Ramos (cell line): ENCODE results near the gene PNLDC1.
"Not testable (repeated sequence)": the region's sequence is repeated elsewhere in the genome, so short reads cannot be mapped to it uniquely, and the experiment has no call there.

Experiments
- in situ Hi-C: fragments of 300-500 bp; cut with MboI; formaldehyde crosslinking; loops from one replicate; pipeline ENCODE4 v1.14.3; 2022; ENCODE audit warnings: low sequenced_read_pairs; ENCODE audit not compliant: unreplicated experiment

Gene PNLDC1

GRCh38 chr6:159842035-159842434 is 42.0 kb downstream of the PNLDC1 start:
- in situ Hi-C loops, result no loop called here

GRCh38 chr6:159844737-159845645 is 44.9 kb downstream of the PNLDC1 start:
- in situ Hi-C loops, result no loop called here

DNA sequence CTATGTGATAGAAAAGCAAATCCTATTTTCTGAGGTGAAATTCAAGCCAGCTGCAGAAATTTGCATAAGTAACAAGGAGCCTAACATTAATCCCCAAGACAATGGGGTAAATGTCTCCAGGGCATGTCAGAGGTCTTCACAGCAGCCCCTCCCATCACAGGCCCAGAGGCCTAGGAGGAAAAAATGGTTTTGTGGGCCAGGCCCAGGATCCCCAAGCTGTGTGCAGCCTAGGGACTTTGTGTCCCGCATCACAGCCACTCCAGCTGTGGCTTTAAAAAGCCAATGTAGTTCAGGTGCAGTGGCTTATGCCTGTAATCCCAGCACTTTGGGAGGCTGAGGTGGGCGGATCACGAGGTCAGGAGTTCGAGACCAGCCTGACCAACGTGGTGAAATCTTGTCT is 48.5 kb downstream of the PNLDC1 start:
- in situ Hi-C loops, result not testable (repeated sequence)

- in situ Hi-C loops, result loop anchor here (25.0 kb wide), 1 partner anchor 612 kb away; no protein-coding TSS in a partner anchor
These were observed 49.8 kb downstream of the PNLDC1 start for GRCh38 chr6:159849851-159850250.

GRCh38 chr6:159852877-159853276 is 52.8 kb downstream of the PNLDC1 start:
- in situ Hi-C loops, result loop anchor here (25.0 kb wide), 1 partner anchor 609 kb away; no protein-coding TSS in a partner anchor

GRCh38 chr6:159853754-159854153 is 53.7 kb downstream of the PNLDC1 start:
- in situ Hi-C loops, result loop anchor here (25.0 kb wide), 1 partner anchor 609 kb away; no protein-coding TSS in a partner anchor

- in situ Hi-C loops, result loop anchor here (25.0 kb wide), 1 partner anchor 607 kb away; no protein-coding TSS in a partner anchor
These were observed 54.9 kb downstream of the PNLDC1 start for GRCh38 chr6:159854959-159855358.

GRCh38 chr6:159858259-159858658 is 58.2 kb downstream of the PNLDC1 start:
- in situ Hi-C loops, result loop anchor here (25.0 kb wide), 1 partner anchor 604 kb away; no protein-coding TSS in a partner anchor

- in situ Hi-C loops, result loop anchor here (25.0 kb wide), 1 partner anchor 602 kb away; no protein-coding TSS in a partner anchor
These were observed 60.4 kb downstream of the PNLDC1 start for GRCh38 chr6:159860482-159860881.

- in situ Hi-C loops, result loop anchor here (25.0 kb wide), 1 partner anchor 600 kb away; no protein-coding TSS in a partner anchor
These were observed 62.0 kb downstream of the PNLDC1 start for GRCh38 chr6:159862103-159862502.

GRCh38 chr6:159863341-159863740 is 63.3 kb downstream of the PNLDC1 start:
- in situ Hi-C loops, result loop anchor here (25.0 kb wide), 1 partner anchor 599 kb away; no protein-coding TSS in a partner anchor

DNA sequence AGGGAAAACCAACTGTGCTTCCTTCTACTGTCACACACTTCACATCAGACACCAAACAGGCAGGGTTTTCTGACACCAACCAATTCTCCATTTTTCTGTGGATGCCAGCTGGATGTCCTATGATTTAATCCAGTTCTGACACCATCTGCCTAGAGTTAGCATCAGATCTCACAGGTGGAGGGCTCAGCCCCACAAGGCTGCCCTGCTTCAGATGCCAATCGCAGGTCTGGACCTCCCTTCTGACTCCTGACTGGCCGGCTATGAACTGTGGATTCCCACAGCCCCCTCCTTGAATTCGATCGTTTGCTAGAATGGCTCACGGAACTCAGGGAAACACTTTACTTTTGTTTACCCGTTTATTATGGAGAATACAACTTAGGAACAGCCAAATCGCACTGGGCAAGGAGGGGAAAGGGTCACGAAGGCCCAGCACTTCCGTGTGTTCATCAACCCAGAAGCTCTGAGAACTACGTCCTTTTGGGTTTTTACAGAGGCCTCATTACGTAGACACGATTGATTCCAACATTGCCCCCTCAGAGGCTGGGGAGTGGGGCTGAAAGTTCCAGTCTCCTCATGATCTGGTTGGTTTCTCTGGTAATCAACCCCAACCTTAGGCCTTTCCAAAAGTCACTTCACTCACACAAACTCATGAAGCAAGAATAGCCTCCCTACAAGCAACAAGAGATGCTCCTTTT is 65.3 kb downstream of the PNLDC1 start:
- in situ Hi-C loops, result loop anchor here (25.0 kb wide), 1 partner anchor 597 kb away; no protein-coding TSS in a partner anchor

DNA sequence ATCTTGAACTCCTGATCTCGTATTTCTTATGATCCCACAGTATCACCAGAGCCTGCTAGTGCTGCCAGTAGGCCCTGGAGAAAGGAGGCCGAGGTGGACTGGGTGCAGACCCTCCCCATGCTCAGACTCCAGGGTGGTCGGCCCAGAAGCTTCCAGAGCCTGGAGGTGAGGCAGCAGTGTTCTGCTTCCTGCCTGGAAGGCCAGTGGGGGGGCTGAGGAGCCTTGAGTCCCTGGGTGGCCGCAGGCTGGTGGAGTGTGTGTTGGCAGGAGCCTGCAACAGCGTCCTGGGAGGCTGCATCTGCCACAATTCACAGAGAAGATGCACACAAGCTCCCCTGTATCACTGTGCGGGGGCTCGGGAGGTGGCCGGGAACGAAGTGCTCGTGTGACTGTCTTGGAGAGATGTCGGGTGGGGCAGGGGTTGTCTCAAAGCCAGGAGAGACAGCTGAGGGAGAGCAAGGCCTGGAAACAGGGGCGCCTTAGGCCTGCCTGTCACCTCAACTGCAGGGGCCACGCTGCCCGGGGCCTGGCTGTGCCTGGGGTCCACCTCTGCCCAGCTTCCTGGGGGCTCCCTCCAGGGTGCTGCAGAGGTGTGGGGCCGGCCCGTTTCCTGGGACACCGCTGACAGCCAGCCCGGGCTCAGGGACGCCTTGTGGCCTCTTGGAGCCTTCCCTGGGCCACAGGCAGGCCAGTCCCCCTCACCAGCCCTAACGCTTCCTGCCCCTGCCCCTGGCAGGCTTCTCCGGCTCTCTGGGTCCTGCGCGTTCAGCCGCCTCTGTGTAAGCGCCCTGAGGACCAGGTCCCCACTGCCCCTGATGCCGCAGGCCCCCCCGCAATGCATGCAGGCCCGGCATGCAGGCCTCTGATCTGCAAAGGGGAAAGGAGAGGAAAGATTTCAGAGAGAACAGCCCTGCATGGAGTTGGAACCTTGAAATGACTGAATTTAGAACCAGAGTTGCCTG is 66.5 kb downstream of the PNLDC1 start:
- in situ Hi-C loops, result loop anchor here (25.0 kb wide), 1 partner anchor 596 kb away; no protein-coding TSS in a partner anchor
